GM12878 (cell line): Measurements from ENCODE around the gene TRIOBP. TPM values are rescaled to one million over a fixed set of nuclear protein-coding genes. Genes with fewer than 3 reads are reported as not detected.

Source experiments
- ATAC-seq: fragments of 200-7000 bp; cut with Tn5 transposase; 3 replicates; pipeline ENCODE4 v1.9.1; 2020; ENCODE audit warnings: mild to moderate bottlenecking, moderate library complexity
- BruUV-seq: library from RNA; stranded (reverse); fragments of 400-500 nt; replicated peaks from 2 replicates; lab custom pipeline; 2021; lab: Mats Ljungman, UMichigan
- CTCF ChIA-PET: fragments of 300-600 bp; sonication (Branson Sonifier 250); formaldehyde crosslinking; extraction: SDS; loops from one replicate; lab custom pipeline; 2021; ENCODE audit warnings: inconsistent platforms; lab: Yijun Ruan, JAX
- POLR2A ChIA-PET: fragments of 350-600 bp; formaldehyde crosslinking; extraction: SDS; loops from one replicate; lab custom pipeline; 2021; ENCODE audit warnings: inconsistent platforms; lab: Charles Lee
- RAD21 ChIA-PET: fragments of 300-600 bp; sonication (Branson Sonifier 250); formaldehyde crosslinking; loops from one replicate; lab custom pipeline; 2023; ENCODE audit warnings: antibody characterized with exemption; ENCODE audit not compliant: unreplicated experiment; lab: Charles Lee
- SMC1A ChIA-PET: fragments of 300-600 bp; sonication (Branson Sonifier 250); formaldehyde crosslinking; loops from one replicate; lab custom pipeline; 2023; ENCODE audit not compliant: unreplicated experiment, uncharacterized antibody; lab: Charles Lee
- DNase-seq: peaks from one replicate; pipeline ENCODE4 v3.0.0-alpha.2; 2011; ENCODE audit warnings: low read depth, low spot score
- FAIRE-seq: peaks from 3 replicates; lab custom pipeline; 2011; peaks lifted over from hg19 to GRCh38; lab: Jason Lieb, UNC
- H2AFZ ChIP-seq: 2 replicates; pipeline ENCODE4 v1.6.0; 2011; ENCODE audit warnings: low read depth, low read length, control low read depth; ENCODE audit not compliant: control insufficient read depth
- H3K27ac ChIP-seq: 2 replicates; pipeline ENCODE4 v1.5.1; 2011; ENCODE audit warnings: control low read depth; ENCODE audit not compliant: control insufficient read depth, insufficient read depth
- H3K27me3 ChIP-seq, 2 experiments: replicated peaks in 1 of 2; 2 replicates each; pipeline versions ENCODE4 v1.6.0 to v1.6.1; 2011; ENCODE audit warnings: low read length in 1 of 2; ENCODE audit not compliant: control insufficient read depth in 2 of 2, insufficient read depth in 2 of 2
- H3K36me3 ChIP-seq, 2 experiments: 2 replicates each; pipeline ENCODE4 v1.5.1; 2011; ENCODE audit warnings: low read length in 1 of 2; ENCODE audit not compliant: control insufficient read depth in 2 of 2, insufficient read depth in 2 of 2
- H3K4me1 ChIP-seq: 2 replicates; pipeline ENCODE4 v1.6.1; 2011; ENCODE audit warnings: mild to moderate bottlenecking, low read length, moderate library complexity, mixed read lengths; ENCODE audit not compliant: control insufficient read depth, insufficient read depth
- H3K4me2 ChIP-seq: 2 replicates; pipeline ENCODE4 v1.6.0; 2011; ENCODE audit warnings: control low read depth; ENCODE audit not compliant: control insufficient read depth, insufficient read depth
- H3K4me3 ChIP-seq: fragments of 200-600 bp; sonication (generic); 2 replicates; pipeline ENCODE4 v1.5.1; 2016
- H3K79me2 ChIP-seq: 2 replicates; pipeline ENCODE4 v1.6.0; 2011; ENCODE audit warnings: low read length; ENCODE audit not compliant: control insufficient read depth, insufficient read depth
- H3K9ac ChIP-seq: 2 replicates; pipeline ENCODE4 v1.8.0; 2011; ENCODE audit warnings: low read length, control low read depth, mixed read lengths; ENCODE audit not compliant: control insufficient read depth, insufficient read depth
- H3K9me3 ChIP-seq: replicated peaks from 3 replicates; pipeline ENCODE4 v1.5.1; 2011; ENCODE audit warnings: mild to moderate bottlenecking, low read length; ENCODE audit not compliant: control insufficient read depth, insufficient read depth
- H4K20me1 ChIP-seq: 2 replicates; pipeline ENCODE4 v1.6.0; 2011; ENCODE audit not compliant: control insufficient read depth, insufficient read depth
- ASH2L ChIP-seq: fragments of 300-600, 200-600 bp; sonication (generic); IDR thresholded peaks from 2 replicates; pipeline ENCODE4 v1.6.1; 2017; ENCODE audit warnings: low read depth, mild to moderate bottlenecking, borderline replicate concordance
- DPF2 ChIP-seq: fragments of 450-650 bp; IDR thresholded peaks from 2 replicates; pipeline ENCODE4 v1.6.1; 2017; ENCODE audit warnings: mild to moderate bottlenecking
- EED ChIP-seq: sonication (generic); IDR thresholded peaks from 2 replicates; pipeline ENCODE4 v1.6.1; 2016; ENCODE audit warnings: antibody characterized with exemption, low read depth
- FOXK2 ChIP-seq: fragments of 450-650 bp; IDR thresholded peaks from 2 replicates; pipeline ENCODE4 v1.6.1; 2017; ENCODE audit warnings: mild to moderate bottlenecking, moderate library complexity
- IRF3 ChIP-seq: fragments of 450-650 bp; IDR thresholded peaks from 2 replicates; pipeline ENCODE4 v1.6.1; 2014; ENCODE audit warnings: mild to moderate bottlenecking
- NFXL1 ChIP-seq: fragments of 450-650 bp; IDR thresholded peaks from 2 replicates; pipeline ENCODE4 v1.6.1; 2017; ENCODE audit warnings: antibody characterized with exemption, mild to moderate bottlenecking, borderline replicate concordance
- NFYA ChIP-seq: IDR thresholded peaks from 2 replicates; pipeline ENCODE4 v1.6.1; 2011; ENCODE audit warnings: low read depth, mild to moderate bottlenecking, low read length, improper control_type of control experiment, borderline replicate concordance
- POLR2A ChIP-seq: IDR thresholded peaks from 2 replicates; pipeline ENCODE4 v1.6.1; 2011; ENCODE audit warnings: low read depth, mild to moderate bottlenecking, low read length
- RBBP5 ChIP-seq: fragments of 200-600 bp; sonication (generic); conservative IDR thresholded peaks from 2 replicates; pipeline ENCODE4 v1.6.1; 2016
- RCOR1 ChIP-seq: conservative IDR thresholded peaks from 2 replicates; pipeline ENCODE4 v1.6.1; 2012; ENCODE audit warnings: low read depth, low read length, improper control_type of control experiment
- SIN3A ChIP-seq: IDR thresholded peaks from 2 replicates; pipeline ENCODE4 v1.6.1; 2012; ENCODE audit warnings: low read depth, low read length, improper control_type of control experiment
- WGBS: methylation state at CpG from one replicate; pipeline ENCODE4 v1.1.6; 2016; ENCODE audit warnings: low lambda C conversion rate; ENCODE audit not compliant: insufficient replicate concordance, insufficient coverage; ENCODE audit errors: missing lambda C conversion rate; 5-methylcytosine and 5-hydroxymethylcytosine counted together
- in situ Hi-C: fragments of 300-500 bp; cut with MboI; formaldehyde crosslinking; loops from 9 replicates; pipeline ENCODE4 v1.14.3; 2018; ENCODE audit warnings: mixed read lengths
- intact Hi-C: fragments of 100-400 bp; cut with micrococcal nuclease; formaldehyde crosslinking; loops from one replicate; pipeline ENCODE4 v1.14.2; 2022; ENCODE audit not compliant: unreplicated experiment
- polyA plus RNA-seq, 11 experiments: library from polyadenylated mRNA; depleted of rRNA in 4 of 11; unstranded in 6 of 11; stranded (reverse) in 5 of 11; fragments of >200 nt; fragmentation: Nextera tagmentation in 4 of 11; fragmentation: Illumina TruSeq in 1 of 11; extraction: Ambion mirVana in 4 of 11; extraction: Trizol in 1 of 11; gene quantifications; 1 replicate in 1 of 11; 2 replicates in 10 of 11; pipeline versions ENCODE4 v1.2.1 to v1.2.3, GENCODE V29; 2011 to 2016; ENCODE audit warnings: inconsistent platforms in 2 of 11, missing spikeins in 2 of 11, low read depth in 1 of 11
- total RNA-seq, 4 experiments: library from RNA; depleted of rRNA in 3 of 4; stranded (reverse); fragments of >200 nt in 3 of 4; fragmentation: Illumina TruSeq in 1 of 4; extraction: Trizol in 1 of 4; gene quantifications; 2 replicates each; pipeline versions ENCODE4 v1.2.1 to v1.2.3, GENCODE V29; 2013 to 2021

TRIOBP gene
- total and polyA plus RNA-seq, 10 of the 15 experiments (the other 5 are each of a cell fraction or from before 2014, with no cell fraction given) = 0.21 to 23.6 (median 11.9) TPM

GRCh38 chr22:37710675-37711074 is 13.8 kb downstream of the TRIOBP start (continued):
- no peak for TF ChIP-seq IRF3

DNA sequence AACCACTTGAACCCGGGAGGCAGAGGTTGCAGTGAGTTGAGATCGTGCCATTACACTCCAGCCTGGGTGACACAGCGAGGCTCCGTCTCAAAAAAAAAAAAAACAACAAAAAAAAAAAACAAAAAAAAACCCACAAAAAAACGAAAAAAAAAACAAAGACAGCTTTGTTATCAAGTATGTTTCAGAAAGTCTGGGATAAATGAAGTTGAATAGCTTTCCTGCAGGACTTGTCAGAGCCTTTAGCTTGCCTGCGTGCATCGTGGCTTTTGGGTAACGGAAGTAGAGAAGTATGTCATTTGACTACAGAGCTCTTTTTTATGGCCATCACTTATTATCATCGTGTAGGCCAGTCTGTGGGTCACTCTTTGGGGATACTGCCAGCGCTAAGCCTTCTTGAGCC is 14.6 kb downstream of the TRIOBP start:
- POLR2A ChIA-PET = interaction anchor here (0.7 kb wide), 1 partner anchor 20 kb away, joined by 6 read pairs; no protein-coding TSS in a partner anchor
- Histone ChIP-seq H3K27ac (no peak overlapping the region), H3K9ac (no peak overlapping the region), H3K79me2 (no peaks in the 10 kb centered on the region), H2AFZ (no peak overlapping the region)
- RAD21 ChIA-PET = interaction anchor here (0.9 kb wide), 1 partner anchor 119 kb away, joined by 3 read pairs; no protein-coding TSS in a partner anchor
- BruUV-seq = no TSS peak
- ATAC-seq (no peak), FAIRE-seq (no peak)
- 75% methylated on average over 6 of the region's 10 CpGs for WGBS
- TF ChIP-seq NFYA = no peak
- no peak for TF ChIP-seq SIN3A
- TF ChIP-seq RCOR1 = no peak
- no peak for TF ChIP-seq DPF2
- no peak for TF ChIP-seq RBBP5
- no peak for TF ChIP-seq FOXK2
- no peak for TF ChIP-seq NFXL1
- TF ChIP-seq EED = no peak
- no peak for TF ChIP-seq POLR2A
- no peak for TF ChIP-seq ASH2L
- TF ChIP-seq, all 136 proteins: peak for 0
- Histone ChIP-seq H3K4me1 (no peaks in the 10 kb centered on the region), H3K4me3 (no peak overlapping the region), H4K20me1 (no peaks in the 10 kb centered on the region), H3K27me3 (no peaks in the 10 kb centered on the region), H3K4me2 (no peak overlapping the region), H3K9me3 (no peaks in the 10 kb centered on the region), H3K36me3 (no peaks in the 10 kb centered on the region)
- ChIA-PET SMC1A (no interaction called here), CTCF (no interaction called here)
- no peak for DNase-seq
- intact Hi-C loops = no loop called here
- in situ Hi-C loops = no loop called here
